Measurements from ENCODE around the gene LHX4.

LHX4 gene

GRCh38 chr1:180243517-180244221 lies 13.6 kb downstream of the LHX4 start:
- no peak for DNase-seq (ENCODE audit: low read depth)

- no peak for DNase-seq (ENCODE audit: low read depth)
Observed at GRCh38 chr1:180244840-180245239, 14.8 kb downstream of the LHX4 start.

GRCh38 chr1:180246579-180246978 lies 16.5 kb downstream of the LHX4 start:
- DNase-seq (ENCODE audit: low read depth) = no peak

GRCh38 chr1:180247061-180247460 lies 17.0 kb downstream of the LHX4 start:
- DNase-seq (ENCODE audit: low read depth) = no peak

- no peak for DNase-seq (ENCODE audit: low read depth)
Observed at GRCh38 chr1:180247580-180247979, 17.5 kb downstream of the LHX4 start.

GRCh38 chr1:180248176-180248575 lies 18.1 kb downstream of the LHX4 start:
- DNase-seq (ENCODE audit: low read depth) = no peak

GRCh38 chr1:180248731-180249681 lies 18.9 kb downstream of the LHX4 start:
- no peak for DNase-seq (ENCODE audit: low read depth)

GRCh38 chr1:180249725-180250498 lies 19.8 kb downstream of the LHX4 start:
- peak; percentile 43 for DNase-seq (ENCODE audit: low read depth)

- no peak for DNase-seq (ENCODE audit: low read depth)
Observed at GRCh38 chr1:180250499-180250770, 20.4 kb downstream of the LHX4 start.

GRCh38 chr1:180250883-180251509 lies 20.9 kb downstream of the LHX4 start:
- no peak for DNase-seq (ENCODE audit: low read depth)

- DNase-seq (ENCODE audit: low read depth) = no peak
Observed at GRCh38 chr1:180251526-180252305, 21.7 kb downstream of the LHX4 start.

- peak; percentile 62 for DNase-seq (ENCODE audit: low read depth)
Observed at GRCh38 chr1:180252638-180253536, 22.8 kb downstream of the LHX4 start.

GRCh38 chr1:180253585-180254495 lies 23.8 kb downstream of the LHX4 start:
- DNase-seq (ENCODE audit: low read depth) = no peak

GRCh38 chr1:180254496-180254819 lies 24.4 kb downstream of the LHX4 start:
- DNase-seq (ENCODE audit: low read depth) = no peak

GRCh38 chr1:180254854-180255253 lies 24.8 kb downstream of the LHX4 start:
- no peak for DNase-seq (ENCODE audit: low read depth)

GRCh38 chr1:180255536-180256340 lies 25.7 kb downstream of the LHX4 start:
- no peak for DNase-seq (ENCODE audit: low read depth)

- DNase-seq (ENCODE audit: low read depth) = no peak
Observed at GRCh38 chr1:180256341-180257027, 26.4 kb downstream of the LHX4 start.

- no peak for DNase-seq (ENCODE audit: low read depth)
Observed at GRCh38 chr1:180257028-180257386, 26.9 kb downstream of the LHX4 start.

Measured in EH (cell line).